ENCODE results near the gene SGMS1. TPM values are rescaled to one million over a fixed set of nuclear protein-coding genes. Genes with fewer than 3 reads are reported as not detected.
"Not testable (repeated sequence)": the region's sequence is repeated elsewhere in the genome, so short reads cannot be mapped to it uniquely, and the experiment has no call there.

SGMS1 gene
- total and polyA plus RNA-seq, 12 donors, result 7.3 to 24.3 (median 17.1) TPM

DNA sequence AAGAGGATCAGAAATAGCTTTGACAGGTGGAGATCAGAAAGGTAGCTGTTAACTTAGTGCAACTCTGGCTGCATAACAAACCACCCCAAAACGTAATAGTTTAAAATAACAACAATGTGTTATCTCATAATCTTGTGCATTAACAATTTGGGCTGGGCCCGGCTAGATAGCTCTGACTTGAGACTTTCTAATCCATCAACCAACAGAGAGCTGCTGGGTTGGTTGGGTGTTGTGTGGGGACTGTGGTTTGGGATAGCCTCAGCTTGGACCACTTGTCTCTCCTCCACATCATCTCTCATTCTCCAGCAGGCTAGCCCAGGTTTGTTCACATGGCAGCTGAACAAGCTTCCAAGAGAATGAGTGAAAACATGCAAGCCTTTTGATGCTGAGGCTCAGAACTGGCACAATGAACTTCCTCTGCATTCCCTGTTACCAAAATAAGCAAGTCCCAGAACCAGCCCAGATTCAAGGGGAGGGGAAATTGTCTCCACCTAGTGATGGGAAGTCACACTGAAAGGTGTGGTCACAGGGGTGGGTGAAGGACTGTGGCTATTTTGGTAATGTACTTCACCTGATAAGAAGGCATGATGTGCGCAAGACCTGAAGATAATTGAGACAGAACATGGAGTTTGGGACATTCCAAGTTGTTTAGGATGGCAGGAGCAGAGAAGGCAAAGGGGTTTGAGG lies 352.0 kb downstream of the SGMS1 start:
- WGBS, 2 donors, result 79 to 80% methylated on average over 3 of the region's 3 CpGs
- Histone ChIP-seq H3K36me3 (no peaks in the 10 kb centered on the region), H3K9me3 (no peaks in the 10 kb centered on the region), H3K27ac (no peak overlapping the region), H3K27me3 (peaks cover 0 to 3% (median 0%) of the 10 kb centered on the region in 7 donors), H3K4me3 (no peak overlapping the region), H3K4me1 (no peaks in the 10 kb centered on the region)
- intact Hi-C loops (cut with DNase I), result no loop called here
- ATAC-seq (no peak), DNase-seq (no peak)
- TF ChIP-seq, protein P1, sequence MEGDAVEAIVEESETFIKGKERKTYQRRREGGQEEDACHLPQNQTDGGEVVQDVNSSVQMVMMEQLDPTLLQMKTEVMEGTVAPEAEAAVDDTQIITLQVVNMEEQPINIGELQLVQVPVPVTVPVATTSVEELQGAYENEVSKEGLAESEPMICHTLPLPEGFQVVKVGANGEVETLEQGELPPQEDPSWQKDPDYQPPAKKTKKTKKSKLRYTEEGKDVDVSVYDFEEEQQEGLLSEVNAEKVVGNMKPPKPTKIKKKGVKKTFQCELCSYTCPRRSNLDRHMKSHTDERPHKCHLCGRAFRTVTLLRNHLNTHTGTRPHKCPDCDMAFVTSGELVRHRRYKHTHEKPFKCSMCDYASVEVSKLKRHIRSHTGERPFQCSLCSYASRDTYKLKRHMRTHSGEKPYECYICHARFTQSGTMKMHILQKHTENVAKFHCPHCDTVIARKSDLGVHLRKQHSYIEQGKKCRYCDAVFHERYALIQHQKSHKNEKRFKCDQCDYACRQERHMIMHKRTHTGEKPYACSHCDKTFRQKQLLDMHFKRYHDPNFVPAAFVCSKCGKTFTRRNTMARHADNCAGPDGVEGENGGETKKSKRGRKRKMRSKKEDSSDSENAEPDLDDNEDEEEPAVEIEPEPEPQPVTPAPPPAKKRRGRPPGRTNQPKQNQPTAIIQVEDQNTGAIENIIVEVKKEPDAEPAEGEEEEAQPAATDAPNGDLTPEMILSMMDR (IDR thresholded peaks at IDR 0.05), result no peak

- ATAC-seq; intact Hi-C loops (cut with DNase I); H3K4me1 ChIP-seq; H3K27me3 ChIP-seq; DNase-seq; H3K4me3 ChIP-seq; H3K36me3 ChIP-seq; H3K27ac ChIP-seq; H3K9me3 ChIP-seq: not testable (repeated sequence)
- 84 to 89% methylated on average over 3 of the region's 3 CpGs for WGBS, 2 donors
Observed at GRCh38 chr10:50267877-50268276, 355.9 kb downstream of the SGMS1 start.

GRCh38 chr10:50262625-50263024 lies 361.1 kb downstream of the SGMS1 start:
- H3K36me3 ChIP-seq; H3K27me3 ChIP-seq; H3K27ac ChIP-seq; ATAC-seq; H3K9me3 ChIP-seq; DNase-seq; H3K4me3 ChIP-seq; intact Hi-C loops (cut with DNase I): not testable (repeated sequence)
- H3K4me1 ChIP-seq, result peaks cover 0 to 12% (median 0%) of the 10 kb centered on the region in 9 donors
- 92 to 93% methylated on average over 10 of the region's 10 CpGs for WGBS, 2 donors

GRCh38 chr10:50260791-50261281 lies 362.9 kb downstream of the SGMS1 start:
- no peaks in the 10 kb centered on the region for H3K9me3 ChIP-seq
- ATAC-seq, result no peak
- DNase-seq, result no peak
- H3K4me1 ChIP-seq, result peaks cover 0 to 12% (median 0%) of the 10 kb centered on the region in 9 donors
- H3K36me3 ChIP-seq, result no peaks in the 10 kb centered on the region
- TF ChIP-seq, protein P1 (IDR thresholded peaks at IDR 0.05), result no peak
- peaks cover 0 to 11% (median 3%) of the 10 kb centered on the region in 7 donors for H3K27me3 ChIP-seq
- no peak overlapping the region for H3K27ac ChIP-seq
- 47 to 56% methylated on average over 2 of the region's 2 CpGs for WGBS, 2 donors
- intact Hi-C loops (cut with DNase I), result no loop called here
- H3K4me3 ChIP-seq, result no peak overlapping the region

Other genes with a start within 250 kb of the SGMS1 start
- gene ASAH2B, start 116.0 kb upstream of the SGMS1 start, total RNA-seq, result 1 to 10 TPM; 2.8 to 6.9 (median 4.3) TPM
- gene ASAH2B, start 116.0 kb upstream of the SGMS1 start, polyA plus RNA-seq, result 1 to 10 TPM; 1.8 to 3.3 TPM

Measured in heart right ventricle (tissue), 16 donors.